ENCODE results near the gene CUL3.

DNA sequence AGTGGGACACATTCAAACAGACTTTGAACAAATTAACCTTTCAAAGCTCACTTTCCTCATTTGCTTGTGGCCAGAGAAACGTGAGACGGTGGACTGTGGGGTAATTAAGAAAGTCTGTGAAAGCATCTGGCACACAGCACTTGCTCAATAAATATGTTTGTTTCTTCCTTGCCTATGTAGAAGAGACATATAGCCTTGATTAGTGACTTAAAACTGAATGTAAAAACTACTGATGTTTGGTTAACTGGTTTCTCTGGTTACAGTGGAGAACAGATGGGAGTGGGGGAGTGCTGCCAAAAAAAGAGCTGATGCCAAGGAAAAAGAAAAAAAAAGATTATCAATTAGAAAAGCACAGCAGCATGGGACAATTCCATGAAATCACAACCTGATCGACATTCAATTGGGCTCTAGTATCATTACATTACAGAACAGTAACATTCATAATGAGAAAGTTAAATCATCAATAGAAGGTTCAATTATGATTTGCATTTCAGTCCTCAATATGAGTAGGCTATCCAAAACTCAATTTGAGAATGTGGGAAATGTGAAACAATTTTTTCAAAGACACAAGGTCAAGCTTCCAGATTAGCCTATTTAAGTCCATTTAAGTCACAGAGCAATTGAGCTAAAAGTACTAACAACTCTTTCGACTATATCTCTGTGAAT lies 14.7 kb downstream of the CUL3 start:
- TF ChIP-seq, protein P1, sequence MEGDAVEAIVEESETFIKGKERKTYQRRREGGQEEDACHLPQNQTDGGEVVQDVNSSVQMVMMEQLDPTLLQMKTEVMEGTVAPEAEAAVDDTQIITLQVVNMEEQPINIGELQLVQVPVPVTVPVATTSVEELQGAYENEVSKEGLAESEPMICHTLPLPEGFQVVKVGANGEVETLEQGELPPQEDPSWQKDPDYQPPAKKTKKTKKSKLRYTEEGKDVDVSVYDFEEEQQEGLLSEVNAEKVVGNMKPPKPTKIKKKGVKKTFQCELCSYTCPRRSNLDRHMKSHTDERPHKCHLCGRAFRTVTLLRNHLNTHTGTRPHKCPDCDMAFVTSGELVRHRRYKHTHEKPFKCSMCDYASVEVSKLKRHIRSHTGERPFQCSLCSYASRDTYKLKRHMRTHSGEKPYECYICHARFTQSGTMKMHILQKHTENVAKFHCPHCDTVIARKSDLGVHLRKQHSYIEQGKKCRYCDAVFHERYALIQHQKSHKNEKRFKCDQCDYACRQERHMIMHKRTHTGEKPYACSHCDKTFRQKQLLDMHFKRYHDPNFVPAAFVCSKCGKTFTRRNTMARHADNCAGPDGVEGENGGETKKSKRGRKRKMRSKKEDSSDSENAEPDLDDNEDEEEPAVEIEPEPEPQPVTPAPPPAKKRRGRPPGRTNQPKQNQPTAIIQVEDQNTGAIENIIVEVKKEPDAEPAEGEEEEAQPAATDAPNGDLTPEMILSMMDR (IDR thresholded peaks at IDR 0.05): no peak
- TF ChIP-seq POLR2AphosphoS5 (IDR thresholded peaks at IDR 0.05; ENCODE audit: low read depth, low read length) (no peak), TCF7L2 (IDR thresholded peaks at IDR 0.05; ENCODE audit: low read depth, low read length) (no peak), SIN3A (IDR thresholded peaks at IDR 0.05; ENCODE audit: borderline replicate concordance, insufficient read depth, low read depth, low read length) (no peak)
